Pancreas (tissue), 10 donors: ENCODE results near the gene RBMS3. TPM values are rescaled to one million over a fixed set of nuclear protein-coding genes. Genes with fewer than 3 reads are reported as not detected.

ENCODE experiments used
- ATAC-seq, 4 donors: fragments of 200-7000 bp; cut with Tn5 transposase; one replicate each; pipeline versions ENCODE4 v1.8.0 to v1.9.1; 2020; ENCODE audit warnings: mild to moderate bottlenecking in 4 of 4, moderate library complexity in 4 of 4
- DNase-seq, 6 donors: peaks; one replicate each; pipeline ENCODE4 v3.0.0-alpha.2; 2020
- FAIRE-seq: peaks from 2 replicates; lab custom pipeline; 2012; peaks lifted over from hg19 to GRCh38; lab: Jason Lieb, UNC
- H3K27ac ChIP-seq, 4 donors: fragments of 200-600 bp; sonication (generic); 1 replicate in 3 of 4; 2 replicates in 1 of 4; pipeline versions ENCODE4 v1.5.0 to v1.8.0; 2020
- H3K27me3 ChIP-seq, 4 donors: fragments of 200-600 bp; one replicate each; pipeline ENCODE4 v1.8.0; 2021
- H3K36me3 ChIP-seq, 3 donors: fragments of 200-600 bp; sonication (generic) in 1 of 3; one replicate each; pipeline versions ENCODE4 v1.5.0 to v1.8.0; 2020 to 2021
- H3K4me1 ChIP-seq, 3 donors: fragments of 200-600 bp; one replicate each; pipeline ENCODE4 v1.8.0; 2021
- H3K4me3 ChIP-seq, 4 donors: fragments of 200-600 bp; sonication (generic) in 2 of 4; one replicate each; pipeline versions ENCODE4 v1.5.0 to v1.8.0; 2020 to 2021
- H3K9me3 ChIP-seq, 4 donors: fragments of 200-600 bp; one replicate each; pipeline ENCODE4 v1.8.0; 2021
- CTCF ChIP-seq, 4 donors: fragments of 200-600 bp; sonication (generic) in 3 of 4; IDR thresholded peaks; one replicate each; pipeline versions ENCODE4 v1.5.0 to v1.8.0; 2021; ENCODE audit warnings: antibody characterized with exemption in 4 of 4
- WGBS, 2 donors: extraction: QIAGEN DNeasy Blood & Tissue Kit; methylation state at CpG; one replicate each; pipeline ENCODE4 v1.1.7; 2013; 5-methylcytosine and 5-hydroxymethylcytosine counted together
- intact Hi-C, 3 donors: fragments of 100-400 bp; cut with DNase I; formaldehyde crosslinking; loops; one replicate each; pipeline versions ENCODE4 v1.11.1 to v1.14.2; 2022
- polyA plus RNA-seq, 2 donors: library from polyadenylated mRNA; stranded (reverse); fragments of 200-250 nt; gene quantifications; one replicate each; pipeline ENCODE4 v1.2.3, GENCODE V29; 2013
- total RNA-seq, 6 donors: library from RNA; stranded (reverse); fragmentation: NEBNext Ultra II Directional in 4 of 6; extraction: Animal tissue kit (Norgen Biotek cat#: 25700) in 4 of 6; gene quantifications; one replicate each; pipeline versions ENCODE4 v1.2.1 to v1.2.4, GENCODE V29; 2021 to 2023
- donor health status: healthy with polysubstance abuse.
- donor health status: DM: no; HTN: no; CAD: no; lungs with moderate emphysema.
- donor health status: DM: no; HTN: no; CAD: no.
- donor health status: control.
- donor health status: control.
- donor health status: Bipolar disorder and iron deficiency.
- donor health status: DM: yes; HTN: yes; CAD: no.
- donor health status: DM: no; HTN: no; CAD: no.
- donor health status: DM: no; HTN: no; CAD: no.
- donor health status: DM: yes; HTN: yes; CAD: no.

Gene RBMS3
- total and polyA plus RNA-seq, 8 donors: 4.0 to 10.0 (median 6.6) TPM

- Histone ChIP-seq H3K4me1 (no peaks in the 10 kb centered on the region), H3K27ac (no peak overlapping the region), H3K27me3 (no peaks in the 10 kb centered on the region), H3K36me3 (no peaks in the 10 kb centered on the region), H3K9me3 (no peaks in the 10 kb centered on the region), H3K4me3 (no peak overlapping the region)
- intact Hi-C loops: no loop called here
- WGBS, 2 donors: 19 to 23% methylated on average over 2 of the region's 2 CpGs
- no peak for FAIRE-seq
- no peak for DNase-seq
- no peak for TF ChIP-seq CTCF (IDR thresholded peaks at IDR 0.05)
- ATAC-seq: no peak
Measured at GRCh38 chr3:30017901-30018300, 737.0 kb downstream of the RBMS3 start.

GRCh38 chr3:30020380-30020779 lies 739.5 kb downstream of the RBMS3 start:
- no peak for TF ChIP-seq CTCF (IDR thresholded peaks at IDR 0.05)
- H3K36me3 ChIP-seq: no peaks in the 10 kb centered on the region
- no peak for FAIRE-seq

GRCh38 chr3:30024466-30024865 lies 743.6 kb downstream of the RBMS3 start:
- no peak for DNase-seq
- Histone ChIP-seq H3K4me3 (no peak overlapping the region), H3K9me3 (no peaks in the 10 kb centered on the region), H3K27ac (no peak overlapping the region), H3K27me3 (no peaks in the 10 kb centered on the region), H3K36me3 (no peaks in the 10 kb centered on the region), H3K4me1 (no peaks in the 10 kb centered on the region)
- no peak for FAIRE-seq
- no peak for ATAC-seq
- no peak for TF ChIP-seq CTCF (IDR thresholded peaks at IDR 0.05)
- WGBS, 2 donors: 55 to 64% methylated on average over 4 of the region's 4 CpGs
- intact Hi-C loops: no loop called here

More at GRCh38 chr3:30020380-30020779, 739.5 kb downstream of the RBMS3 start:
- Histone ChIP-seq H3K27ac (no peak overlapping the region), H3K9me3 (no peaks in the 10 kb centered on the region), H3K4me1 (no peaks in the 10 kb centered on the region), H3K27me3 (no peaks in the 10 kb centered on the region), H3K4me3 (no peak overlapping the region)
- WGBS, 2 donors: 38 to 40% methylated on average over 1 of the region's 1 CpG
- intact Hi-C loops: no loop called here
- no peak for DNase-seq
- no peak for ATAC-seq

- FAIRE-seq (no peak), DNase-seq (no peak), ATAC-seq (no peak)
- Histone ChIP-seq H3K27ac (no peak overlapping the region), H3K4me1 (no peaks in the 10 kb centered on the region), H3K36me3 (no peaks in the 10 kb centered on the region), H3K27me3 (no peaks in the 10 kb centered on the region), H3K9me3 (no peaks in the 10 kb centered on the region), H3K4me3 (no peak overlapping the region)
- TF ChIP-seq CTCF (IDR thresholded peaks at IDR 0.05): no peak
- intact Hi-C loops: no loop called here
- WGBS, 2 donors: 43 to 82% methylated on average over 1 of the region's 1 CpG
Measured at GRCh38 chr3:30026851-30027250, 746.0 kb downstream of the RBMS3 start.

- WGBS, 2 donors: 70 to 81% methylated on average over 1 of the region's 1 CpG
- H3K4me1 ChIP-seq: no peaks in the 10 kb centered on the region
- DNase-seq (no peak), ATAC-seq (no peak), FAIRE-seq (no peak)
- H3K27ac ChIP-seq: no peak overlapping the region
- no peaks in the 10 kb centered on the region for H3K9me3 ChIP-seq
- intact Hi-C loops: no loop called here
- no peak for TF ChIP-seq CTCF (IDR thresholded peaks at IDR 0.05)
- H3K27me3 ChIP-seq: no peaks in the 10 kb centered on the region
- H3K36me3 ChIP-seq: no peaks in the 10 kb centered on the region
- H3K4me3 ChIP-seq: no peak overlapping the region
Measured at GRCh38 chr3:30034246-30034991, 753.5 kb downstream of the RBMS3 start.
